GM12878 (cell line): ENCODE data around the gene MRPL23. TPM values are rescaled to one million over a fixed set of nuclear protein-coding genes. Genes with fewer than 3 reads are reported as not detected.

Source experiments
- ATAC-seq: fragments of 200-7000 bp; cut with Tn5 transposase; 3 replicates; pipeline ENCODE4 v1.9.1; 2020; ENCODE audit warnings: mild to moderate bottlenecking, moderate library complexity
- BruUV-seq: library from RNA; stranded (reverse); fragments of 400-500 nt; replicated peaks from 2 replicates; lab custom pipeline; 2021; lab: Mats Ljungman, UMichigan
- CTCF ChIA-PET: fragments of 300-600 bp; sonication (Branson Sonifier 250); formaldehyde crosslinking; extraction: SDS; loops from one replicate; lab custom pipeline; 2021; ENCODE audit warnings: inconsistent platforms; lab: Yijun Ruan, JAX
- POLR2A ChIA-PET: fragments of 350-600 bp; formaldehyde crosslinking; extraction: SDS; loops from one replicate; lab custom pipeline; 2021; ENCODE audit warnings: inconsistent platforms; lab: Charles Lee
- RAD21 ChIA-PET: fragments of 300-600 bp; sonication (Branson Sonifier 250); formaldehyde crosslinking; loops from one replicate; lab custom pipeline; 2023; ENCODE audit warnings: antibody characterized with exemption; ENCODE audit not compliant: unreplicated experiment; lab: Charles Lee
- SMC1A ChIA-PET: fragments of 300-600 bp; sonication (Branson Sonifier 250); formaldehyde crosslinking; loops from one replicate; lab custom pipeline; 2023; ENCODE audit not compliant: unreplicated experiment, uncharacterized antibody; lab: Charles Lee
- DNase-seq: peaks from one replicate; pipeline ENCODE4 v3.0.0-alpha.2; 2011; ENCODE audit warnings: low read depth, low spot score
- FAIRE-seq: peaks from 3 replicates; lab custom pipeline; 2011; peaks lifted over from hg19 to GRCh38; lab: Jason Lieb, UNC
- H2AFZ ChIP-seq: 2 replicates; pipeline ENCODE4 v1.6.0; 2011; ENCODE audit warnings: low read depth, low read length, control low read depth; ENCODE audit not compliant: control insufficient read depth
- H3K27ac ChIP-seq: 2 replicates; pipeline ENCODE4 v1.5.1; 2011; ENCODE audit warnings: control low read depth; ENCODE audit not compliant: control insufficient read depth, insufficient read depth
- H3K27me3 ChIP-seq, 2 experiments: replicated peaks in 1 of 2; 2 replicates each; pipeline versions ENCODE4 v1.6.0 to v1.6.1; 2011; ENCODE audit warnings: low read length in 1 of 2; ENCODE audit not compliant: control insufficient read depth in 2 of 2, insufficient read depth in 2 of 2
- H3K36me3 ChIP-seq, 2 experiments: 2 replicates each; pipeline ENCODE4 v1.5.1; 2011; ENCODE audit warnings: low read length in 1 of 2; ENCODE audit not compliant: control insufficient read depth in 2 of 2, insufficient read depth in 2 of 2
- H3K4me1 ChIP-seq: 2 replicates; pipeline ENCODE4 v1.6.1; 2011; ENCODE audit warnings: mild to moderate bottlenecking, low read length, moderate library complexity, mixed read lengths; ENCODE audit not compliant: control insufficient read depth, insufficient read depth
- H3K4me2 ChIP-seq: 2 replicates; pipeline ENCODE4 v1.6.0; 2011; ENCODE audit warnings: control low read depth; ENCODE audit not compliant: control insufficient read depth, insufficient read depth
- H3K4me3 ChIP-seq: fragments of 200-600 bp; sonication (generic); 2 replicates; pipeline ENCODE4 v1.5.1; 2016
- H3K79me2 ChIP-seq: 2 replicates; pipeline ENCODE4 v1.6.0; 2011; ENCODE audit warnings: low read length; ENCODE audit not compliant: control insufficient read depth, insufficient read depth
- H3K9ac ChIP-seq: 2 replicates; pipeline ENCODE4 v1.8.0; 2011; ENCODE audit warnings: low read length, control low read depth, mixed read lengths; ENCODE audit not compliant: control insufficient read depth, insufficient read depth
- H3K9me3 ChIP-seq: replicated peaks from 3 replicates; pipeline ENCODE4 v1.5.1; 2011; ENCODE audit warnings: mild to moderate bottlenecking, low read length; ENCODE audit not compliant: control insufficient read depth, insufficient read depth
- H4K20me1 ChIP-seq: 2 replicates; pipeline ENCODE4 v1.6.0; 2011; ENCODE audit not compliant: control insufficient read depth, insufficient read depth
- HDGF ChIP-seq: fragments of 450-650 bp; IDR thresholded peaks from 2 replicates; pipeline ENCODE4 v1.6.1; 2016; ENCODE audit warnings: antibody characterized with exemption
- JUNB ChIP-seq: IDR thresholded peaks from 2 replicates; pipeline ENCODE4 v1.6.1; 2016; ENCODE audit warnings: antibody characterized with exemption, mild to moderate bottlenecking
- PAX8 ChIP-seq: fragments of 450-650 bp; IDR thresholded peaks from 2 replicates; pipeline ENCODE4 v1.6.1; 2017; ENCODE audit warnings: mild to moderate bottlenecking, moderate library complexity
- POLR2A ChIP-seq: IDR thresholded peaks from 2 replicates; pipeline ENCODE4 v1.6.1; 2011; ENCODE audit warnings: low read depth, mild to moderate bottlenecking, low read length
- POU2F2 ChIP-seq: IDR thresholded peaks from 3 replicates; pipeline ENCODE4 v1.6.1; 2011; ENCODE audit warnings: low read depth, mild to moderate bottlenecking, low read length, borderline replicate concordance
- RCOR1 ChIP-seq: conservative IDR thresholded peaks from 2 replicates; pipeline ENCODE4 v1.6.1; 2012; ENCODE audit warnings: low read depth, low read length, improper control_type of control experiment
- RELA ChIP-seq: fragments of 450-650 bp; IDR thresholded peaks from 2 replicates; pipeline ENCODE4 v1.8.0; 2014; ENCODE audit warnings: borderline replicate concordance; ENCODE audit not compliant: partially characterized antibody
- RFX5 ChIP-seq: IDR thresholded peaks from 2 replicates; pipeline ENCODE4 v1.6.1; 2011; ENCODE audit warnings: low read depth, low read length, improper control_type of control experiment
- SUPT20H ChIP-seq: IDR thresholded peaks from 2 replicates; pipeline ENCODE4 v1.6.1; 2011; ENCODE audit warnings: low read depth, mild to moderate bottlenecking, low read length, moderate library complexity, borderline replicate concordance; ENCODE audit not compliant: control insufficient read depth
- TCF12 ChIP-seq: IDR thresholded peaks from 2 replicates; pipeline ENCODE4 v1.6.1; 2011; ENCODE audit warnings: low read depth, mild to moderate bottlenecking, low read length
- WGBS: methylation state at CpG from one replicate; pipeline ENCODE4 v1.1.6; 2016; ENCODE audit warnings: low lambda C conversion rate; ENCODE audit not compliant: insufficient replicate concordance, insufficient coverage; ENCODE audit errors: missing lambda C conversion rate; 5-methylcytosine and 5-hydroxymethylcytosine counted together
- in situ Hi-C: fragments of 300-500 bp; cut with MboI; formaldehyde crosslinking; loops from 9 replicates; pipeline ENCODE4 v1.14.3; 2018; ENCODE audit warnings: mixed read lengths
- intact Hi-C: fragments of 100-400 bp; cut with micrococcal nuclease; formaldehyde crosslinking; loops from one replicate; pipeline ENCODE4 v1.14.2; 2022; ENCODE audit not compliant: unreplicated experiment
- polyA plus RNA-seq, 11 experiments: library from polyadenylated mRNA; depleted of rRNA in 4 of 11; unstranded in 6 of 11; stranded (reverse) in 5 of 11; fragments of >200 nt; fragmentation: Nextera tagmentation in 4 of 11; fragmentation: Illumina TruSeq in 1 of 11; extraction: Ambion mirVana in 4 of 11; extraction: Trizol in 1 of 11; gene quantifications; 1 replicate in 1 of 11; 2 replicates in 10 of 11; pipeline versions ENCODE4 v1.2.1 to v1.2.3, GENCODE V29; 2011 to 2016; ENCODE audit warnings: inconsistent platforms in 2 of 11, missing spikeins in 2 of 11, low read depth in 1 of 11
- total RNA-seq, 4 experiments: library from RNA; depleted of rRNA in 3 of 4; stranded (reverse); fragments of >200 nt in 3 of 4; fragmentation: Illumina TruSeq in 1 of 4; extraction: Trizol in 1 of 4; gene quantifications; 2 replicates each; pipeline versions ENCODE4 v1.2.1 to v1.2.3, GENCODE V29; 2013 to 2021
- TF ChIP-seq, protein P1 (sequence below): fragments of 450-650 bp; formaldehyde crosslinking; IDR thresholded peaks from 2 replicates; pipeline ENCODE4 v1.4.0; 2022; ENCODE audit warnings: mild to moderate bottlenecking, moderate library complexity
- TF ChIP-seq, protein P2 (sequence below): IDR thresholded peaks from 2 replicates; pipeline ENCODE4 v1.6.1; 2012; ENCODE audit warnings: improper control_type of control experiment, low read depth, low read length; ENCODE audit not compliant: insufficient replicate concordance

The MRPL23 gene
- total and polyA plus RNA-seq, 10 of the 15 experiments (the other 5 are each of a cell fraction or from before 2014, with no cell fraction given), result 1.6 to 207 (median 126) TPM

DNA sequence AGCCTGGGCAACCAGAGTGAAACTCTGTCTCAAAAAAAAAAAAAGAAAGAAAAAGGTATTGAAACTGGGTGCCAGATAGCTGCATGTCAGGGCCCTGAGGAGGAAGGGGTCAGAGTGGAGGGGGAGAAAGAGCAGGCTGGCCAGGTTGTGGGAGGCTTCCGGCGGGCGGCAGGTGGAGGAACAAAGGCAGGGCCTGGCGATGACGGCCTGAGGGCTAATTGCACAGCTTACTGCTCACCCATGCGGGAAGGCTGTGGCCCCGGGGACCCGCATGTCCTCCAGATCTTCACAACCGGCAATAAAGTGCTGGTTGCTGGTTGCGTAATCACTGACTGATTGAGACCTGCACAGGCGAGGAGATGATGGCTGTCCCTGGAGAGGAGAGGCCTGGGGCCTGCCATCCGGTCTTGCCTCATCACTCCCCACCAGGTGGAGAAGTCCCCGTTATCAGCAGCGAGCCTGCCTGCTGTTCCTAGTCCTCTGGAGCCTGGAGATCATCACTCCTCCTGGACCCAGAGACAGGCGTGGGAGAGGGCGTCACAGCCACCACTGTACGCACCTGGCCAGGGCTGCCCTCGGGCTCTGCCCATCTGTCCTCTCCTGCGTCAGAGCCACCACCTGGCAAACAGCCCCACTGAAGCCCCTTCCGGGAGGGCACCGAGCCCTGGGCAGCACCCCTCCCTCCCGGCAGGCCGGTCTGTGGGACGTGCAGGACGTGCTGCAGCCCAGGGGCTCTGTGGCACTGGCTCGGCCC is 31.8 kb downstream of the MRPL23 start:
- POLR2A ChIA-PET, result no interaction called here
- 50% methylated on average over 4 of the region's 26 CpGs for WGBS
- DNase-seq, result no peak

More for the DNA sequence above, 31.8 kb downstream of the MRPL23 start:
- Histone ChIP-seq H3K9me3 (no peaks in the 10 kb centered on the region), H3K36me3 (no peaks in the 10 kb centered on the region), H3K79me2 (no peaks in the 10 kb centered on the region), H3K27me3 (no peaks in the 10 kb centered on the region), H3K4me1 (no peaks in the 10 kb centered on the region), H3K4me2 (no peak overlapping the region), H4K20me1 (no peaks in the 10 kb centered on the region), H2AFZ (no peak overlapping the region), H3K27ac (no peak overlapping the region), H3K4me3 (no peak overlapping the region), H3K9ac (no peak overlapping the region)
- intact Hi-C loops (no loop called here), in situ Hi-C loops (no loop called here)
- ATAC-seq, result peak; percentile 75
- no peak for TF ChIP-seq TCF12
- TF ChIP-seq, protein P1, sequence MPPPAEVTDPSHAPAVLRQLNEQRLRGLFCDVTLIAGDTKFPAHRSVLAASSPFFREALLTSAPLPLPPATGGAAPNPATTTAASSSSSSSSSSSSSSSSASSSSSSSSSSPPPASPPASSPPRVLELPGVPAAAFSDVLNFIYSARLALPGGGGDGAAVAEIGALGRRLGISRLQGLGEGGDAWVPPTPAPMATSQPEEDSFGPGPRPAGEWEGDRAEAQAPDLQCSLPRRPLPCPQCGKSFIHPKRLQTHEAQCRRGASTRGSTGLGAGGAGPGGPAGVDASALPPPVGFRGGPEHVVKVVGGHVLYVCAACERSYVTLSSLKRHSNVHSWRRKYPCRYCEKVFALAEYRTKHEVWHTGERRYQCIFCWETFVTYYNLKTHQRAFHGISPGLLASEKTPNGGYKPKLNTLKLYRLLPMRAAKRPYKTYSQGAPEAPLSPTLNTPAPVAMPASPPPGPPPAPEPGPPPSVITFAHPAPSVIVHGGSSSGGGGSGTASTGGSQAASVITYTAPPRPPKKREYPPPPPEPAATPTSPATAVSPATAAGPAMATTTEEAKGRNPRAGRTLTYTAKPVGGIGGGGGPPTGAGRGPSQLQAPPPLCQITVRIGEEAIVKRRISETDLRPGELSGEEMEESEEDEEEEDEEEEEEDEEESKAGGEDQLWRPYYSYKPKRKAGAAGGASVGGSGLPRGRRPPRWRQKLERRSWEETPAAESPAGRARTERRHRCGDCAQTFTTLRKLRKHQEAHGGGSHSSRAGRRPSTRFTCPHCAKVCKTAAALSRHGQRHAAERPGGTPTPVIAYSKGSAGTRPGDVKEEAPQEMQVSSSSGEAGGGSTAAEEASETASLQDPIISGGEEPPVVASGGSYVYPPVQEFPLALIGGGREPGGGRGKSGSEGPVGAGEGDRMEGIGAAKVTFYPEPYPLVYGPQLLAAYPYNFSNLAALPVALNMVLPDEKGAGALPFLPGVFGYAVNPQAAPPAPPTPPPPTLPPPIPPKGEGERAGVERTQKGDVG (CRISPR knock-in tag), result no peak
- no peak for TF ChIP-seq RCOR1
- TF ChIP-seq PAX8, result no peak
- TF ChIP-seq RELA, result no peak
- TF ChIP-seq POU2F2, result no peak
- no peak for TF ChIP-seq SUPT20H
- TF ChIP-seq RFX5, result no peak
- no peak for TF ChIP-seq HDGF
- TF ChIP-seq, protein P2, sequence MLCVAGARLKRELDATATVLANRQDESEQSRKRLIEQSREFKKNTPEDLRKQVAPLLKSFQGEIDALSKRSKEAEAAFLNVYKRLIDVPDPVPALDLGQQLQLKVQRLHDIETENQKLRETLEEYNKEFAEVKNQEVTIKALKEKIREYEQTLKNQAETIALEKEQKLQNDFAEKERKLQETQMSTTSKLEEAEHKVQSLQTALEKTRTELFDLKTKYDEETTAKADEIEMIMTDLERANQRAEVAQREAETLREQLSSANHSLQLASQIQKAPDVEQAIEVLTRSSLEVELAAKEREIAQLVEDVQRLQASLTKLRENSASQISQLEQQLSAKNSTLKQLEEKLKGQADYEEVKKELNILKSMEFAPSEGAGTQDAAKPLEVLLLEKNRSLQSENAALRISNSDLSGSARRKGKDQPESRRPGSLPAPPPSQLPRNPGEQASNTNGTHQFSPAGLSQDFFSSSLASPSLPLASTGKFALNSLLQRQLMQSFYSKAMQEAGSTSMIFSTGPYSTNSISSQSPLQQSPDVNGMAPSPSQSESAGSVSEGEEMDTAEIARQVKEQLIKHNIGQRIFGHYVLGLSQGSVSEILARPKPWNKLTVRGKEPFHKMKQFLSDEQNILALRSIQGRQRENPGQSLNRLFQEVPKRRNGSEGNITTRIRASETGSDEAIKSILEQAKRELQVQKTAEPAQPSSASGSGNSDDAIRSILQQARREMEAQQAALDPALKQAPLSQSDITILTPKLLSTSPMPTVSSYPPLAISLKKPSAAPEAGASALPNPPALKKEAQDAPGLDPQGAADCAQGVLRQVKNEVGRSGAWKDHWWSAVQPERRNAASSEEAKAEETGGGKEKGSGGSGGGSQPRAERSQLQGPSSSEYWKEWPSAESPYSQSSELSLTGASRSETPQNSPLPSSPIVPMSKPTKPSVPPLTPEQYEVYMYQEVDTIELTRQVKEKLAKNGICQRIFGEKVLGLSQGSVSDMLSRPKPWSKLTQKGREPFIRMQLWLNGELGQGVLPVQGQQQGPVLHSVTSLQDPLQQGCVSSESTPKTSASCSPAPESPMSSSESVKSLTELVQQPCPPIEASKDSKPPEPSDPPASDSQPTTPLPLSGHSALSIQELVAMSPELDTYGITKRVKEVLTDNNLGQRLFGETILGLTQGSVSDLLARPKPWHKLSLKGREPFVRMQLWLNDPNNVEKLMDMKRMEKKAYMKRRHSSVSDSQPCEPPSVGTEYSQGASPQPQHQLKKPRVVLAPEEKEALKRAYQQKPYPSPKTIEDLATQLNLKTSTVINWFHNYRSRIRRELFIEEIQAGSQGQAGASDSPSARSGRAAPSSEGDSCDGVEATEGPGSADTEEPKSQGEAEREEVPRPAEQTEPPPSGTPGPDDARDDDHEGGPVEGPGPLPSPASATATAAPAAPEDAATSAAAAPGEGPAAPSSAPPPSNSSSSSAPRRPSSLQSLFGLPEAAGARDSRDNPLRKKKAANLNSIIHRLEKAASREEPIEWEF, result no peak
- no peak for TF ChIP-seq POLR2A
- TF ChIP-seq JUNB, result no peak
- ChIA-PET SMC1A (no interaction called here), CTCF (no interaction called here), RAD21 (no interaction called here)
- FAIRE-seq, result no peak
- BruUV-seq, result no TSS peak
